Stimulated activated memory B cell treated with anti-CD40 and anti-IgM and Interleukin-4, amounts not matched to agents 10 μg/mL and 1 μg/mL and 100 μg/mL, for 72 hours (primary cell): ENCODE results near the gene C6orf132.

Experiments used
- ATAC-seq: fragments of 150-1000 bp; cut with Tn5 transposase; 2 replicates; pipeline ENCODE4 v1.10.0; 2021
- H3K27ac Mint-ChIP-seq: one replicate; pipeline ENCODE4 v1.8.0; 2022; ENCODE audit warnings: mild to moderate bottlenecking, mixed read lengths
- H3K27me3 Mint-ChIP-seq: one replicate; pipeline ENCODE4 v1.8.0; 2022; ENCODE audit warnings: mixed read lengths
- H3K36me3 Mint-ChIP-seq: one replicate; pipeline ENCODE4 v1.8.0; 2022; ENCODE audit warnings: mixed read lengths
- H3K4me1 Mint-ChIP-seq: one replicate; pipeline ENCODE4 v1.8.0; 2022; ENCODE audit warnings: mixed read lengths
- H3K4me3 Mint-ChIP-seq: one replicate; pipeline ENCODE4 v1.8.0; 2022; ENCODE audit warnings: mild to moderate bottlenecking, moderate library complexity, mixed read lengths
- H3K9me3 Mint-ChIP-seq: one replicate; pipeline ENCODE4 v1.8.0; 2022; ENCODE audit warnings: mixed read lengths

The C6orf132 gene

DNA sequence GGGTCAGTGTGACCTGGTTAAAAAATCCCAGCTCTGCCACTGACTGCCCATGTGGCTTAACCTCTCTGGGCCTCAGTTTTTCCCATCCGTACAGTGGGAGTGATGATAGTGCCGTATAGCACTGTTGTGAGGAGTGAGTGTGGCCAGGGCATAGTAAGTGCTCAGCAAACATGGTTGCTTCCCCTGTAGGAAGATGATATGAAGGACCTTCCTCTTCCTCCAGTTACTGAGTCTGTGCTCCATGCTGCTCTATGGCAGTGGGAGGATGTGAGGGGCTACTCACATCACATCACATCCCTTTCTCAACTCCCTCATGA lies 13.1 kb downstream of the C6orf132 start:
- Mint-ChIP-seq H3K27me3 (peaks cover 19% of the 10 kb centered on the region), H3K36me3 (no peaks in the 10 kb centered on the region), H3K9me3 (no peaks in the 10 kb centered on the region), H3K4me1 (no peaks in the 10 kb centered on the region), H3K27ac (no peak overlapping the region), H3K4me3 (no peak overlapping the region)
- no peak for ATAC-seq

GRCh38 chr6:42128460-42129359 lies 13.7 kb downstream of the C6orf132 start:
- no peak overlapping the region for H3K27ac Mint-ChIP-seq
- H3K27me3 Mint-ChIP-seq: peaks cover 19% of the 10 kb centered on the region
- no peaks in the 10 kb centered on the region for H3K9me3 Mint-ChIP-seq
- no peaks in the 10 kb centered on the region for H3K36me3 Mint-ChIP-seq
- no peaks in the 10 kb centered on the region for H3K4me1 Mint-ChIP-seq
- ATAC-seq: no peak
- no peak overlapping the region for H3K4me3 Mint-ChIP-seq

DNA sequence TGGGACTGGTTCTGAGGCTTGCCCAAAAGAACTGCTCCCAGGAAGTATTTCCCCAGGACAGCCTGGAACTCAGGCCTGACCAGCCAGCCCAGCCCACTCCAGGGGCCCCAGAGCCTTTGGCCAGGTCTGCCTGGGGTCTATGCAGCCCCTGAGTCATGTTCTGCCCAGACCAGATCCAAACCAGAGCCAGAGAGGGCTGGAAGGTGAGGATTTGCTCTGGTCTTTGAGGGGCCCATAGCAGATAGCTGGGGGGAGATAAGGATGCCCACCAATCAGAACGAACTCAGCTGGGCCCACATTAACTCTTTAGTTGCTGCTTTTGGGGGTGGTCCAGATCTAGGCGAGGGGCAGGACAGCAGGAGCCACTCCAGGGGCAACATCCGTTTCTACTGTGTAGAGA lies 16.8 kb downstream of the C6orf132 start:
- no peaks in the 10 kb centered on the region for H3K4me1 Mint-ChIP-seq
- H3K27me3 Mint-ChIP-seq: peaks cover 8% of the 10 kb centered on the region
- H3K9me3 Mint-ChIP-seq: no peaks in the 10 kb centered on the region
- H3K27ac Mint-ChIP-seq: no peak overlapping the region
- ATAC-seq: no peak
- H3K36me3 Mint-ChIP-seq: no peaks in the 10 kb centered on the region
- no peak overlapping the region for H3K4me3 Mint-ChIP-seq

DNA sequence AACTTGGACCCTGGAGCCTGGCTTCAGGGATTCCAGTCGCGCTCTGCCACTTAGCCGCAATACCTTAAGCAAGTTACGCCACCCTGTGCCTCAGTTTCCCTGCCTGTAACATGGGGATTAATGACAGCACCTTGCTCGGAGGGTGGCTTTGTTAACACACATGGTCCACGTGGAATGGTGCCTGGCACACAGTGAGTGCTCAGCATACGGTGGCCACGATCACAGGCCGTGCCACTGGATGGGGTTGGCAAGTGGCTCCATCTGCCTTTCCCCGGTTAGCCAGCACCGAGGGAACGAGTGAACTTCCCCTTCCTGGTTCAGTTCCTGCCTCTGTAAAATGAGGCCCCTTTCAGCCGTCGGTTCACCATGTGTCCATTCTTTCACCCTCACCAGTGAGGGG lies 17.2 kb downstream of the C6orf132 start:
- Mint-ChIP-seq H3K36me3 (no peaks in the 10 kb centered on the region), H3K27me3 (peaks cover 4% of the 10 kb centered on the region), H3K9me3 (no peaks in the 10 kb centered on the region), H3K4me1 (no peaks in the 10 kb centered on the region), H3K4me3 (no peak overlapping the region), H3K27ac (no peak overlapping the region)
- no peak for ATAC-seq

- Mint-ChIP-seq H3K27me3 (no peaks in the 10 kb centered on the region), H3K9me3 (no peaks in the 10 kb centered on the region), H3K27ac (no peak overlapping the region), H3K36me3 (no peaks in the 10 kb centered on the region), H3K4me3 (no peak overlapping the region), H3K4me1 (no peaks in the 10 kb centered on the region)
- ATAC-seq: peak; percentile 29
These were observed 18.1 kb downstream of the C6orf132 start for GRCh38 chr6:42124223-42124836.

DNA sequence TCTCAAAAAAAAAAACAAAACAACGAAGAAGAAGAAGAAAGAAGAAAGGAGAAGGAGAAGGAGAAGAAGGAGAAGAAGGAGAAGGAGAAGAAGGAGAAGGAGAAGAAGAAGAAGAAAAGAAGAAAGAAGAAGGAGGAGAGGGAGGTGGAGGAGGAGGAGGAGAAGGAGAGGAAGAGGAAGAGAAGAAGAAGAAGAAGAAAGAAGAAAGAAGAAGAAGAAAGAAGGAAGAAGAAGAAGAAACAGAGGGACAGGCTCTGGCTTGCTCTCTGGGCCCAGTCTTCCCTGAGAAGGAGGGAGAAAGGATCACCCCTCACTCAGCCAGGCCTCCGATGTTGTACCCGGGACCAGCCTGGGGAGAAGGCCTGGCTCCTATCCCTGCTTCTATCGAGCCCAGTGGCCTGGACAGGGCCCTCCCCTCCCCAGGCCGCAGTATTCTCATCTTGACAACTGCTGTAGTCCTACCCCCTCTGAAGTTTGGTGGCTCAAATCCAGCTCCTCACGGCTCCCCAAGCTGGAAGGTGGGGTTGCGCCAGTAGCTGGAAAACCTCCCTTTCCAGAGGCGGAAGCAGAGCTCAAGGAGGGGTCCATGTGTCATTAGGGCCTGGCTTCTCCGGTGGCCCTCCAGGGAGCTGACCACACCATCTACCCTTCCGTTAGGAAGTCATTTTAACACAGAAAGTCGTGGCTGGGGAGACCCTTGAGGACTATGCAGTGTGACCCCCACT lies 18.9 kb downstream of the C6orf132 start:
- no peaks in the 10 kb centered on the region for H3K9me3 Mint-ChIP-seq

DNA sequence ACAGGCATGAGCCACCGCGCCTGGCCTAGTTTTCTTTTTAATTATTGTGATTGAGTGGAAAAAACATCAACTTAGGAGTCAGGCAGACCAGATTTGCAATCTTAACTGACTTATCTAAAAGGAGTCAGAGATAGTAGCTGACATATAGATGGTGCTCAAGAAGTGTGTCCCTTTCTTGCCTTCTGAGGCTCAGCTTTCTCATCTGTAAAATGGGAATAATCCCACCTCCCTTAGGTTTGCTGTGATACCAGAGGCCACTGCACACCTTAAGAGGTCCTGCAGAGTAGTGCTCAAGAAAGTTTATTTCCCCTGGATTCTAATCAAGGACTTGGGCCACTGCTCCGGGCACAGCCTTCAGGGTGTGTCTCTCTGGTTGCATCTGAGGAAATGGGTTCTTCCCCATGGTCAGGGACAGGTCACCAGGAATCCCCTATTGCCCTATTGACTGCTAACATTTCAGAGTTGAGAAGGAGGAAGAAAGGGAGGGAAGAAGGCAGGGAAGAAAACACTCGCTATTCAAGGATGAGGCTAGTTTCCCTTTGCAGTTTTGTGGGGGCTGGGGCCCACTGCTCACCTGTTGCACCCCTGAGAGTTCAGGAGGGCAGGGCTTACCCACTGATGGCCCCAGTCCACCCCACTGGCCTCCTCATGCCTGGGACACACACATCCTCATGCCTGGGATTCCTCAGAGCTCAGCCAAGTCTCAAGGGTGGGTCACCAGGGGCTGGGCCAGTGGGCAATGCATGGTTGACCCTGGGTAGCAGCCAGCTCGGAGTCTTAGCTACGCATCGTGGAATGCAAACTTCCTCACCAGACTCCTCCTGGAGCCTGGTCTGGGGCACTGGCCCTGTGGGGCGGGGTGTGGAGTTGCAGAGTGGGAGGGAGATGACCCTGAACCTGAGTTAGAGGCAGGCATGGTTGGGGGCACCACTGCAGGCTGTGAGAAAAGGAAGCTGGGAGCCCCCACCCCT lies 21.2 kb downstream of the C6orf132 start:
- no peak for ATAC-seq

More for the DNA sequence above, 18.9 kb downstream of the C6orf132 start:
- Mint-ChIP-seq H3K4me3 (no peak overlapping the region), H3K27ac (no peak overlapping the region), H3K36me3 (no peaks in the 10 kb centered on the region), H3K27me3 (no peaks in the 10 kb centered on the region), H3K4me1 (no peaks in the 10 kb centered on the region)
- ATAC-seq: no peak

GRCh38 chr6:42118162-42119001 lies 24.0 kb downstream of the C6orf132 start:
- Mint-ChIP-seq H3K27ac (no peak overlapping the region), H3K4me1 (no peaks in the 10 kb centered on the region), H3K4me3 (no peak overlapping the region), H3K27me3 (peaks cover 13% of the 10 kb centered on the region), H3K9me3 (no peaks in the 10 kb centered on the region), H3K36me3 (no peaks in the 10 kb centered on the region)
- no peak for ATAC-seq

More for the DNA sequence above, 21.2 kb downstream of the C6orf132 start:
- Mint-ChIP-seq H3K27ac (no peak overlapping the region), H3K9me3 (no peaks in the 10 kb centered on the region), H3K4me3 (no peak overlapping the region), H3K27me3 (peaks cover 12% of the 10 kb centered on the region), H3K36me3 (no peaks in the 10 kb centered on the region), H3K4me1 (no peaks in the 10 kb centered on the region)

GRCh38 chr6:42117843-42118161 lies 24.6 kb downstream of the C6orf132 start:
- no peak for ATAC-seq
- H3K27ac Mint-ChIP-seq: no peak overlapping the region
- H3K4me1 Mint-ChIP-seq: no peaks in the 10 kb centered on the region
- no peaks in the 10 kb centered on the region for H3K36me3 Mint-ChIP-seq
- no peaks in the 10 kb centered on the region for H3K9me3 Mint-ChIP-seq
- peaks cover 13% of the 10 kb centered on the region for H3K27me3 Mint-ChIP-seq
- no peak overlapping the region for H3K4me3 Mint-ChIP-seq

GRCh38 chr6:42113936-42114636 lies 28.3 kb downstream of the C6orf132 start:
- Mint-ChIP-seq H3K4me3 (no peak overlapping the region), H3K4me1 (no peaks in the 10 kb centered on the region)

GRCh38 chr6:42112351-42112750 lies 30.1 kb downstream of the C6orf132 start:
- no peaks in the 10 kb centered on the region for H3K36me3 Mint-ChIP-seq
- H3K9me3 Mint-ChIP-seq: no peaks in the 10 kb centered on the region
- H3K4me3 Mint-ChIP-seq: no peak overlapping the region
- H3K27ac Mint-ChIP-seq: no peak overlapping the region
- peaks cover 23% of the 10 kb centered on the region for H3K27me3 Mint-ChIP-seq
- ATAC-seq: no peak
- no peaks in the 10 kb centered on the region for H3K4me1 Mint-ChIP-seq

More at GRCh38 chr6:42113936-42114636, 28.3 kb downstream of the C6orf132 start:
- Mint-ChIP-seq H3K27ac (no peak overlapping the region), H3K36me3 (no peaks in the 10 kb centered on the region), H3K27me3 (peaks cover 23% of the 10 kb centered on the region), H3K9me3 (no peaks in the 10 kb centered on the region)
- ATAC-seq: no peak

- no peak for ATAC-seq
- Mint-ChIP-seq H3K4me1 (no peaks in the 10 kb centered on the region), H3K9me3 (no peaks in the 10 kb centered on the region), H3K36me3 (no peaks in the 10 kb centered on the region), H3K27ac (no peak overlapping the region), H3K4me3 (no peak overlapping the region), H3K27me3 (peaks cover 25% of the 10 kb centered on the region)
These were observed 31.7 kb downstream of the C6orf132 start for GRCh38 chr6:42110683-42111082.

DNA sequence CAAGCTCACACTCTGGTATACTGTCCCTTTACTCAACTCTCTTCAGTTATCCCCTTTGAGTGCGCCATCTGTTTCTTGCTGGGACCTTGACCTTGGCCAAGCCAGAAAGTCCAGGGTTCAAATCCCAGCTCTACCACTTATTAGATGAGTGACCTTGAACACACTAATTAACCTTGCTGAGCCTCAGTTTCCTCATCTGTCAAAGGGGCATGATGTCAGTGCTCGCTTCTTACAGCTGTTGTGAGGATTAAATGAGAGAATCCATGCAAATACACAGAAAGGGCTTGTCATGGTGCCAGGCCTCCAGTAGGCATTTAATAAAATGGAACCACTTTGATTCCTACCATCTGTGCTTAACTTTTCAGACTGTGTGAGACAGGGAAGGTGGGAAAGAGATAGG lies 34.3 kb downstream of the C6orf132 start:
- Mint-ChIP-seq H3K4me1 (peaks cover 6% of the 10 kb centered on the region), H3K27ac (no peak overlapping the region), H3K4me3 (no peak overlapping the region), H3K27me3 (peaks cover 40% of the 10 kb centered on the region), H3K9me3 (no peaks in the 10 kb centered on the region), H3K36me3 (no peaks in the 10 kb centered on the region)
- no peak for ATAC-seq
